ENCODE results near the gene GRID2IP.
A peak's percentile ranks its signal among the peaks of the same experiment; 100 is the strongest.

Gene GRID2IP

GRCh38 chr7:6565655-6566054, 14.4 kb upstream of the GRID2IP start:
- in situ Hi-C loops (cut with HindIII; ENCODE audit: low pct_ligation_motif_present, low pct_unique_long_range_greater_than_20kb, low sequenced_read_pairs): no loop called here
- DNase-seq: no peak

GRCh38 chr7:6563936-6564770, 12.9 kb upstream of the GRID2IP start:
- DNase-seq: no peak
- in situ Hi-C loops (cut with HindIII; ENCODE audit: low pct_ligation_motif_present, low pct_unique_long_range_greater_than_20kb, low sequenced_read_pairs): no loop called here

GRCh38 chr7:6562106-6562505, 10.8 kb upstream of the GRID2IP start:
- in situ Hi-C loops (cut with HindIII; ENCODE audit: low pct_ligation_motif_present, low pct_unique_long_range_greater_than_20kb, low sequenced_read_pairs): no loop called here
- no peak for DNase-seq

GRCh38 chr7:6559896-6560295, 8.6 kb upstream of the GRID2IP start:
- no peak for DNase-seq
- in situ Hi-C loops (cut with HindIII; ENCODE audit: low pct_ligation_motif_present, low pct_unique_long_range_greater_than_20kb, low sequenced_read_pairs): no loop called here

DNA sequence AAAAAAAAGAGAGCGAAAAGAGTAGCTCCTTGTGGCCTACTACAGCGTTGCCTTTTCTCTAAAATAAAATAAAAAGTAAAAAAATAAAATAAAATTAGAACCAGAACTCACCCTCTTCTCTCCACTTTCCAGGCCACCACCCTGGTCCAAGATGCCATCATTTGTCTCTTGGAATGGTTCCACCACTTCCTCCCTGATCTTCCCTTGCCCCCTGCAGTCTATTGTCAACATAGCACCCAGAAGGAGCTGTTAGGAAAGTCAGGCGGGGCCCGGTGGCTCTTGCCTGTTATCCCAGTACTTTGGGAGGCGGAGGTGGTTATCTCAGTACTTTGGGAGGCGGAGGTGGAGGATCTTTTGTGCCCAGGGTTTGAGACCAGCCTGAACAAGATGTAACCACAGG, 7.6 kb upstream of the GRID2IP start:
- DNase-seq: peak; percentile 78

GRCh38 chr7:6556196-6556595, 4.9 kb upstream of the GRID2IP start:
- DNase-seq: no peak
- in situ Hi-C loops (cut with HindIII; ENCODE audit: low pct_ligation_motif_present, low pct_unique_long_range_greater_than_20kb, low sequenced_read_pairs): no loop called here

More for the DNA sequence above, 7.6 kb upstream of the GRID2IP start:
- in situ Hi-C loops (cut with HindIII; ENCODE audit: low pct_ligation_motif_present, low pct_unique_long_range_greater_than_20kb, low sequenced_read_pairs): no loop called here

DNA sequence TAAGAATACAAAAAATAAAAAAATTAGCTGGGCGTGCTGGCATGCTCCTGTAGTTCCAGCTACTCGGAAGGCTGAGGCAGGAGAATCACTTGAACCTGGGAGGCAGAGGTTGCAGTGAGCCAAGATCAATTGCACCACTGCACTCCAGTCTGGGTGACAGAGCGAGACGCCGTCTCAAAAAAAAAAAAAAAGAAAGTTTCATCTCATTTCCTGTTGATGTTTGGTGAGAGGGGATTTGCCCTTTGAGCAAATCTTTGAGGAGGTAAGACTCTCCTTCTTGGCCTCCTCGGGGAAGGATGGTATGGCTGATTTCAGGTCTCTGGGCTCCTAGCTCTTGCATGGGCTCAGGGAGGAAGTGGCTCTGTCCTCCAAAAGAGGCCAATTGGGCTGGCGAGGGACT, 3.6 kb upstream of the GRID2IP start:
- in situ Hi-C loops (cut with HindIII; ENCODE audit: low pct_ligation_motif_present, low pct_unique_long_range_greater_than_20kb, low sequenced_read_pairs): no loop called here
- no peak for DNase-seq

GRCh38 chr7:6553448-6554044, 2.3 kb upstream of the GRID2IP start:
- DNase-seq: no peak
- in situ Hi-C loops (cut with HindIII; ENCODE audit: low pct_ligation_motif_present, low pct_unique_long_range_greater_than_20kb, low sequenced_read_pairs): no loop called here

DNA sequence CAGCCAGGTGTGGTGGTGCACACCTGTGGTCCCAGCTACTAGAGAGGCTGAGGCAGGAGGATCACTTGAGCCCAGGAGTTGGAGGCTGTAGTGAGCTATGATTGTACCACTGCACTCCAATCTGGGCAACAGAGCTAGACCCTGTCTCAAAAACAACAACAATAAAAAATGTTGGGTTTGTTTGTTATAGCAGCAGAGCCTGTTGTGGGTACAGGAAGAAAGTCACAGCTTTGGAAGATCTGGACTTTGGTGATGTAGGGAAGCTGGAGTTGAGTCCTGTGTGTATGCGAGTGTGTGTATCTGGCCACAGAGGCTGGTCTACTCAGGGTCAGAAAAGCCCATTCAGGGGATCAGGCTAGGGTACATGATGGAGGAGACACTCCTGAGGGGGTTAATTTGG, 3.9 kb downstream of the GRID2IP start:
- no peak for DNase-seq
- in situ Hi-C loops (cut with HindIII; ENCODE audit: low pct_ligation_motif_present, low pct_unique_long_range_greater_than_20kb, low sequenced_read_pairs): no loop called here

GRCh38 chr7:6546498-6547251, 4.6 kb downstream of the GRID2IP start:
- DNase-seq: no peak
- in situ Hi-C loops (cut with HindIII; ENCODE audit: low pct_ligation_motif_present, low pct_unique_long_range_greater_than_20kb, low sequenced_read_pairs): no loop called here

DNA sequence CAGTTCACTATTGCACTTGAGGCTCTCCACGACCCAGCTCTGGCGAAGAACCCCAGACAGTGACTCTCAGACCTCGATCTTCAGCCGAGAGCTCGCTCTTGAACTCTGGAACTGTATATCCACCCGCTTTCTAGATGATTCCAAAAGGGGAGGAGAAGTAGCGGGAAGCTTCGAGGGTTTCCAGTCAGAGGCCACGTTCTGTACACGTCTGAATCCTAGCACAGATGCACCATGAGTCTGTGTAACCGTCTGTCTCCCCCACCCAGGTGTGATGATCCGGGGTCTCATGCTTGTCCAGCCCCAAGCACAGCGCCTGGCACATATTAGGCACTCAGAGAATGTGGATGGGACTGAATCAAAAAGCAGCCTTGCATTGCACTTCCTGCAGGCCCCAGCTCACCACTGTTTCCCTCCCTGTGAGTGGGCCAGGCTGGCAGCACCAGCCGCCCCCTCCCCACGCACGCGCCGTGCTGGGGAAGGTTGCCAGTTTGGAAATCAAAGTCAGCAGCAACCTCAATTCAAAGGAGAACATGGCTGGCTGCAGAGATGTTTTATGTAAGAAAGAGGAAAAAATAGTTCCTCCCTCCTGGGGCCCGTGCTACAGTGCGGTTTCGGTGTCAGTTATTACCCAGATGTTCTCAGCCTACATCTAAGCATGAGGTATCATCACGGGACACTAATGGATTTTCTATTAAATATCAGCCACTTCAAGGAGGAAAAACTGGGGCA, 5.7 kb downstream of the GRID2IP start:
- in situ Hi-C loops (cut with HindIII; ENCODE audit: low pct_ligation_motif_present, low pct_unique_long_range_greater_than_20kb, low sequenced_read_pairs): no loop called here
- DNase-seq: no peak

DNA sequence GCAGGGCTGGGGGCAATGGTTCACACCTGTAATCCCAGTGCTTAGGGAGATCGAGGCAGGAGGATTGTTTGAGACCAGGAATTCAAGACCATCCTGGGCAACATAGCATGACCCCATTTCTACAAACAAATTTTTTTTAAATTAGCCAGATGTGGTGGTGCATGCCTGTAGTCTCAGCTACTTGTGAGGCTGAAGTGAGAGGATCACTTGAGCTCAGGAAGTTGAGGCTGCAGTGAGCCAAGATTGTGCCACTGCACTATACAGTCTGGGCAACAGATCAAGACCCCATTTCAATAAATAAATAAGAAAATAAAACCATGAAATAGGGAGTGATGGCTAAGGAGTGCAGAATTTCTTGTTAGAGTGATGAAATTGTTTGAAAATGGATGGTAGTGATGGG, 8.9 kb downstream of the GRID2IP start:
- in situ Hi-C loops (cut with HindIII; ENCODE audit: low pct_ligation_motif_present, low pct_unique_long_range_greater_than_20kb, low sequenced_read_pairs): no loop called here
- no peak for DNase-seq

GRCh38 chr7:6536262-6537260, 14.7 kb downstream of the GRID2IP start:
- no peak for DNase-seq
- in situ Hi-C loops (cut with HindIII; ENCODE audit: low pct_ligation_motif_present, low pct_unique_long_range_greater_than_20kb, low sequenced_read_pairs): no loop called here

GRCh38 chr7:6533893-6534495, 17.3 kb downstream of the GRID2IP start:
- DNase-seq: no peak
- in situ Hi-C loops (cut with HindIII; ENCODE audit: low pct_ligation_motif_present, low pct_unique_long_range_greater_than_20kb, low sequenced_read_pairs): no loop called here

DNA sequence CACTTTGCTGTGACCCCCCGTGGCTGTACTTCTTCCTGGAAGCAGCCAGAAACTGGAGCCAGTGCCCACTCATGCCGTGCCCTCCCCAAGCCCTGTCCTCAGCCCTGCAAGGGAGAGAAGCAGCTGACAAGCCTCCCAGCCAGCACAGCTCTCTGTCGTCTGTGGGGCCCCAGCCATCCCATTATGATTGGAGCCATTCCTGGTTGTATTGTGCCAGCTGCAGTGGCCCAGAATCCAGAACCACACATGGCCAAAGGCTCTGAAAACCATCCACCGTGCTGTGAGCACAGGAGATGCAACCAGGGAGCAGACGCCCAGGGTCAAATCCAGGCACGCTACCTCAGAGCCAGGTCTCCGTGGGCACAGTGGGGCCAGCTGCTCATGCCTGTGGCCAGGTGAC, 18.7 kb downstream of the GRID2IP start:
- in situ Hi-C loops (cut with HindIII; ENCODE audit: low pct_ligation_motif_present, low pct_unique_long_range_greater_than_20kb, low sequenced_read_pairs): no loop called here
- DNase-seq: no peak

DNA sequence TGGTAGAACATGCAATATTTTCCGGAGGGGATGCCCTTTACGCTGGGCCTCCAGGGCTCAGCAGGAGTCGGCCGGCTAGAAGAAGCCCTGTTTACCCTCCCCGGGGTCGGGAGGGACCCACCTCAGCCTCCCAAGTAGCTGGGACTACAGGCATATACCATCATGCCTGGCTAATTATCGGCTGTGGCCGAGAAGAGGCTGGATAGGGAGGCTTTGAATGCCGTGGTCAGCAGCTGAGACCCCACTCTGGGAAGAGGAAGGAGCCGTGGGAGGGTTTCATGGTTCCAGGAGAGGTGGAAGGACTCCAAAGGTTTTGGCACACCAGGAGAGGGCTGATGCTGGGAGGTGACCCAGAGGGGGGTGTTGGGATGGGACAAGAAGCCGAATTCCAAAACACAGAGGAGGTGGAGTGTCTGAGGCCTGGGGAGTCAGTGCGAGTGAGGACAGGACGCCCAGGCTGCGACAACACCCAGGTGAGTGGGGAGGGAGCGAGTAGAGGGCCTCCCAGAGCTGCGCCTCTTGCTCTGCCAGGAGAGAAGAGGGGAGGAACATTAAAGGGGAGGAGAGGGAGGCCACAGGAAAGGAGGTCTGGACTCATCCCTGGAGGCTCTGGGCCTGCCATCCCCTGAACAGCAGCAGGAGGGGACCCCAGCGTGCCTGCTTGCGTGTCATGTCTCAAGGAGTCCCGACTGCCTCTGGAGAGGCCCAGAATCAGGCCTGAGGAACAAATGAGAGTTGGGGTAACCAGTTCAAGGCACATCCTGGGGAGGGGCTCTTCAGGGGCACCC, 19.6 kb downstream of the GRID2IP start:
- no peak for DNase-seq
- in situ Hi-C loops (cut with HindIII; ENCODE audit: low pct_ligation_motif_present, low pct_unique_long_range_greater_than_20kb, low sequenced_read_pairs): no loop called here
